ENCODE measurements around the gene CELA3A.
"Not testable (repeated sequence)": the region's sequence is repeated elsewhere in the genome, so short reads cannot be mapped to it uniquely, and the experiment has no call there.

DNA sequence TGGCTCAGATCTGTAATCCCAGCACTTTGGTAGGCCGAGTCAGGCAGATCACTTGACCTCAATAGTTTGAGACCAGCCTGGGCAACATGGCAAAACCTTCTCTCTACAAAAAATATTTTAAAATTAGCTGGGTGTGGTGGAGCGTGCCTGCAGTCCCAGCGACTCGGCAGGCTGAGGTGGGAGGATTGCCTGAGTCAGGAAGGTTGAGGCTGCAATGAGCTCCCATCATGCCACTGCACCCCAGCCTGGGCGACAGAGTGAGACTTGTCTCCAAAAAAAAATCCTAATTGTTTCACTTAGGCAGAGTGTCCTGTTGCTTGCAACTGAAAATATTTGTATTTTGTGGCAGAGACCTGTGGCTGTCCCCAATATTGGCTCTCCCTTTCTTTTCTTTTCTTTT is 32.4 kb upstream of the CELA3A start:
- TF ChIP-seq, protein P1, sequence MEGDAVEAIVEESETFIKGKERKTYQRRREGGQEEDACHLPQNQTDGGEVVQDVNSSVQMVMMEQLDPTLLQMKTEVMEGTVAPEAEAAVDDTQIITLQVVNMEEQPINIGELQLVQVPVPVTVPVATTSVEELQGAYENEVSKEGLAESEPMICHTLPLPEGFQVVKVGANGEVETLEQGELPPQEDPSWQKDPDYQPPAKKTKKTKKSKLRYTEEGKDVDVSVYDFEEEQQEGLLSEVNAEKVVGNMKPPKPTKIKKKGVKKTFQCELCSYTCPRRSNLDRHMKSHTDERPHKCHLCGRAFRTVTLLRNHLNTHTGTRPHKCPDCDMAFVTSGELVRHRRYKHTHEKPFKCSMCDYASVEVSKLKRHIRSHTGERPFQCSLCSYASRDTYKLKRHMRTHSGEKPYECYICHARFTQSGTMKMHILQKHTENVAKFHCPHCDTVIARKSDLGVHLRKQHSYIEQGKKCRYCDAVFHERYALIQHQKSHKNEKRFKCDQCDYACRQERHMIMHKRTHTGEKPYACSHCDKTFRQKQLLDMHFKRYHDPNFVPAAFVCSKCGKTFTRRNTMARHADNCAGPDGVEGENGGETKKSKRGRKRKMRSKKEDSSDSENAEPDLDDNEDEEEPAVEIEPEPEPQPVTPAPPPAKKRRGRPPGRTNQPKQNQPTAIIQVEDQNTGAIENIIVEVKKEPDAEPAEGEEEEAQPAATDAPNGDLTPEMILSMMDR (IDR thresholded peaks at IDR 0.05), result not testable (repeated sequence)
- not testable (repeated sequence) for TF ChIP-seq POLR2A (IDR thresholded peaks at IDR 0.05)
